ENCODE results near the gene MYRIP. TPM values are rescaled to one million over a fixed set of nuclear protein-coding genes. Genes with fewer than 3 reads are reported as not detected.

The MYRIP gene
- total and polyA plus RNA-seq, 12 donors: 0.24 to 4.8 (median 1.4) TPM

DNA sequence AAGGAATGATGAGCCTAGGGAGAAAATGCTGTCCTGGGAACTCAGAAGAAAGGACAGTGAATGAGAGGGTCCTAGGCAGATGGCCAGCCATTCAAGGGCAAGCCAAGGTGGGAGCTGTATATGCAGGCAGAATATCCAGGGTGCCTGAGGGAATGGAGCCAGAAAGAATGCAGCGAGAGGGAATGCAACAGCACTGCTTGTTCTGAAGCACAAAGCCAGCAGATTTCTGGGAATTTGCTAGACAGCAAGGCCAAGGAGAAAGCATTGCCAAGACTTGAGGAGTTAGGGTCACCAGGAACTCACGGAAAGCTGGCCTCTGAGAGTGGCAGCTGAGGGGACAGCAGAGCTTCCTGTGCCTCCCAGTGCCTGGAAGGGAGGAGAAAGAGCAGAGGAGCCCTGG, 200.6 kb downstream of the MYRIP start:
- H3K4me1 ChIP-seq (replicated peaks in 1 of 2): no peaks in the 10 kb centered on the region

DNA sequence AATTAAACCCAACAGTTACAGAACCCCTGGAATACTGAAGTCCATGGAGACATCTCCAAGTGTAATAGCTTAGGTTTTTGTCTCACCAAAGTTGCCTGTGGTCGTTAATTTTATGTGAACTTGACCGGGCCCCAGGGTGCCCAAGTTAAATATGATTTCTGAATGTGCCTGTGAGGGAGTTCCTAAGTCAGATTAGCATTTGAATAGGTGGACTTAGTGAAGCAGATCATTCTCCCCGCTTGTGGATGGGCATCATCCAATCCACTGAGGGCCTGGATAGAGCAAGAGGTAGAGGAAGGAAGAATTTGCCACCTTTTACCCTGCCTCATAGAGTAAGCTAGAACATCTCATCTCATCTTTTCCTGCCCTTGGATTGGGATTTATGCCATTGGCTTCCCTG, 203.0 kb downstream of the MYRIP start:
- Histone ChIP-seq H3K4me1 (replicated peaks in 1 of 2) (no peaks in the 10 kb centered on the region), H3K27me3 (no peaks in the 10 kb centered on the region), H3K4me3 (no peak overlapping the region), H3K9me3 (replicated peaks in 1 of 3) (no peaks in the 10 kb centered on the region), H3K36me3 (replicated peaks in 1 of 2) (no peaks in the 10 kb centered on the region), H3K27ac (no peak overlapping the region)
- intact Hi-C loops (cut with DNase I): no loop called here
- DNase-seq: no peak
- WGBS, 4 donors: 91 to 97% (median 93%) methylated on average over 3 of the region's 3 CpGs
- TF ChIP-seq CTCF (IDR thresholded peaks at IDR 0.05) (no peak), POLR2A (IDR thresholded peaks at IDR 0.05) (no peak)

More for the DNA sequence above, 200.6 kb downstream of the MYRIP start:
- H3K27me3 ChIP-seq: no peaks in the 10 kb centered on the region
- no peak overlapping the region for H3K27ac ChIP-seq
- no peak for DNase-seq
- intact Hi-C loops (cut with DNase I): no loop called here
- H3K9me3 ChIP-seq (replicated peaks in 1 of 3): no peaks in the 10 kb centered on the region
- WGBS, 4 donors: 62 to 75% (median 71%) methylated on average over 2 of the region's 2 CpGs
- H3K36me3 ChIP-seq (replicated peaks in 1 of 2): no peaks in the 10 kb centered on the region
- no peak for TF ChIP-seq POLR2A (IDR thresholded peaks at IDR 0.05)
- no peak for TF ChIP-seq CTCF (IDR thresholded peaks at IDR 0.05)
- no peak overlapping the region for H3K4me3 ChIP-seq

GRCh38 chr3:40016391-40016790, 207.0 kb downstream of the MYRIP start:
- 67 to 87% (median 80%) methylated on average over 2 to 3 of the region's 3 CpGs for WGBS, 4 donors
- no peak for DNase-seq
- Histone ChIP-seq H3K4me3 (no peak overlapping the region), H3K4me1 (replicated peaks in 1 of 2) (no peaks in the 10 kb centered on the region), H3K27me3 (no peaks in the 10 kb centered on the region), H3K27ac (no peak overlapping the region), H3K36me3 (replicated peaks in 1 of 2) (no peaks in the 10 kb centered on the region), H3K9me3 (replicated peaks in 1 of 3) (no peaks in the 10 kb centered on the region)
- intact Hi-C loops (cut with DNase I): no loop called here
- TF ChIP-seq CTCF (IDR thresholded peaks at IDR 0.05) (no peak), POLR2A (IDR thresholded peaks at IDR 0.05) (no peak)

DNA sequence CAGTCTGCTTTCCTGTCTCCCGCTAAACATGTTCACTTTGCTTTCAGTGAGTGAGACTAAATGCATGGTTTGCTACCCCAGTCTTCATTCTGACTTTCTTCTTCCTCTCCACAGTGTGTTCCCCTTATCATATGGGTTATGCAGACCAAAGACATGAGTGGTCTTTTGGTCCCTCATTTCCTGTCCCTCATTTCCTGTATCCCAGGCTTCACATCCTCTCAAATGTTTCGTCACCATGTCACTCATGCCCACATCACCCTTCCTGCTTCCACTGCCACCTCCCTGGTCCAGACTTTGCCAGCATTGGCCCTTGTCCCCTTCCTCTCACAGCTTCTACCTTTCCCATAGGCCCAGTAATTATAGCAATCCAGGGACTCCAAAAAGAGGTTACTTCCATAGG, 209.0 kb downstream of the MYRIP start:
- intact Hi-C loops (cut with DNase I): no loop called here

More for the DNA sequence above, 209.0 kb downstream of the MYRIP start:
- no peak for DNase-seq
- TF ChIP-seq POLR2A (IDR thresholded peaks at IDR 0.05) (no peak), CTCF (IDR thresholded peaks at IDR 0.05) (no peak)
- no peak overlapping the region for H3K4me3 ChIP-seq
- peaks cover 0 to 3% of the 10 kb centered on the region in 2 donors for H3K4me1 ChIP-seq (replicated peaks in 1 of 2)
- H3K9me3 ChIP-seq (replicated peaks in 1 of 3): no peaks in the 10 kb centered on the region
- H3K27ac ChIP-seq: no peak overlapping the region
- H3K27me3 ChIP-seq: no peaks in the 10 kb centered on the region
- no peaks in the 10 kb centered on the region for H3K36me3 ChIP-seq (replicated peaks in 1 of 2)
- 75 to 89% (median 79%) methylated on average over 2 of the region's 2 CpGs for WGBS, 4 donors

Measured in adrenal gland (tissue), 12 donors.